ENCODE data around the gene CDKL1. TPM values are rescaled to one million over a fixed set of nuclear protein-coding genes. Genes with fewer than 3 reads are reported as not detected.

The CDKL1 gene
- polyA plus RNA-seq, 1 of the 3 experiments (the other 2 are of a cell fraction): 2.5 TPM

DNA sequence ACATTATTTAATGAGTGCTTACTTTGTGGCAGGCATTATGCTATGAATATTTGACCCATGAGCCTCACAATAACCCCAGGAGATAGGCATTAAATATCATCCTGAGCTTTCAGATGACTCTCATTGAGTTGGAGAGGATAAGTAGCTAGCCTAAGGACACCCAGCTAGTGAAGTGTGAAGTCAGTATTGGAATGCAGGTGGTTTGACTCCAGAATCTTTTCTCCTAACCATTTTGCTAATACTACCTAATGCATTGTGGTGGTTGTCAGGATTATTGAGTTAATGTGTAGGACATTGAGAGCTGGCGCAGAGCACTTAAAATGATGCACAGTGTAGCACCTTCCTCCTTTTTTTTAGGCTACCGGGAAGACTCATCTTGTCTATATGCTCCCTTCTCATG lies 3.8 kb upstream of the CDKL1 start:
- H3K9ac ChIP-seq: no peak overlapping the region
- no peaks in the 10 kb centered on the region for H4K20me1 ChIP-seq (ENCODE audit: insufficient read depth)
- no peaks in the 10 kb centered on the region for H3K9me3 ChIP-seq
- H3K4me1 ChIP-seq (ENCODE audit: control insufficient read depth in 1 of 2, insufficient read depth in 2 of 2, low read depth in 1 of 2, low read length in 1 of 2): peaks cover under 1 to 9% of the 10 kb centered on the region in 2 experiments; a peak in 3 of 4 replicates
- CTCF ChIA-PET: interaction anchor here (1.1 to 1.2 kb wide), 2 partner anchors 58 to 82 kb away, joined by 3 read pairs; no protein-coding TSS in a partner anchor
- no peaks in the 10 kb centered on the region for H3K9me2 ChIP-seq
- peaks cover 33% of the 10 kb centered on the region for H3F3A ChIP-seq (replicated peaks; ENCODE audit: insufficient read depth)
- H3K4me3 ChIP-seq (ENCODE audit: low read depth in 2 of 2, low read length in 1 of 2): no peak overlapping the region
- no peaks in the 10 kb centered on the region for H3K79me2 ChIP-seq (ENCODE audit: insufficient read depth)
- no peak overlapping the region for H3K4me2 ChIP-seq
- no peak overlapping the region for H3K27ac ChIP-seq (ENCODE audit: low read depth in 2 of 2, low read length in 1 of 2)
- H3K27me3 ChIP-seq (ENCODE audit: insufficient read depth): no peaks in the 10 kb centered on the region
- 93% methylated on average over 2 of the region's 2 CpGs for WGBS (ENCODE audit: low lambda C conversion rate)
- H2AFZ ChIP-seq (ENCODE audit: low read depth): no peak overlapping the region
- no peaks in the 10 kb centered on the region for H3K36me3 ChIP-seq (replicated peaks in 1 of 2; ENCODE audit: control insufficient read depth in 1 of 2, insufficient read depth in 2 of 2, low read length in 1 of 2)
- POLR2A ChIA-PET: no interaction called here
- no peak for DNase-seq
- no peak for TF ChIP-seq POLR2AphosphoS5 (IDR thresholded peaks at IDR 0.05; ENCODE audit: low read depth, low read length)
- TF ChIP-seq EZH2phosphoT487 (IDR thresholded peaks at IDR 0.05; ENCODE audit: borderline replicate concordance, low read depth): no peak
- no peak for TF ChIP-seq RFX5 (IDR thresholded peaks at IDR 0.05; ENCODE audit: low read length)
- TF ChIP-seq, protein P1, sequence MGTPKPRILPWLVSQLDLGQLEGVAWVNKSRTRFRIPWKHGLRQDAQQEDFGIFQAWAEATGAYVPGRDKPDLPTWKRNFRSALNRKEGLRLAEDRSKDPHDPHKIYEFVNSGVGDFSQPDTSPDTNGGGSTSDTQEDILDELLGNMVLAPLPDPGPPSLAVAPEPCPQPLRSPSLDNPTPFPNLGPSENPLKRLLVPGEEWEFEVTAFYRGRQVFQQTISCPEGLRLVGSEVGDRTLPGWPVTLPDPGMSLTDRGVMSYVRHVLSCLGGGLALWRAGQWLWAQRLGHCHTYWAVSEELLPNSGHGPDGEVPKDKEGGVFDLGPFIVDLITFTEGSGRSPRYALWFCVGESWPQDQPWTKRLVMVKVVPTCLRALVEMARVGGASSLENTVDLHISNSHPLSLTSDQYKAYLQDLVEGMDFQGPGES (IDR thresholded peaks at IDR 0.05; ENCODE audit: low read depth, low read length): no peak
- TF ChIP-seq FOXJ3 (CRISPR knock-in tag; IDR thresholded peaks at IDR 0.05): no peak
- TF ChIP-seq SIN3A (IDR thresholded peaks at IDR 0.05; ENCODE audit: borderline replicate concordance, low read depth, low read length): no peak
- TF ChIP-seq TEAD4 (IDR thresholded peaks at IDR 0.05; ENCODE audit: borderline replicate concordance, insufficient read depth): no peak
- TF ChIP-seq, protein P2, sequence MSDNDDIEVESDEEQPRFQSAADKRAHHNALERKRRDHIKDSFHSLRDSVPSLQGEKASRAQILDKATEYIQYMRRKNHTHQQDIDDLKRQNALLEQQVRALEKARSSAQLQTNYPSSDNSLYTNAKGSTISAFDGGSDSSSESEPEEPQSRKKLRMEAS (IDR thresholded peaks at IDR 0.05; ENCODE audit: low read depth): no peak
- no peak for TF ChIP-seq RCOR1 (IDR thresholded peaks at IDR 0.05; ENCODE audit: low read length)
- no peak for TF ChIP-seq RXRA (IDR thresholded peaks at IDR 0.05; ENCODE audit: borderline replicate concordance, low read depth)
- no peak for TF ChIP-seq GATA2 (CRISPR knock-in tag; IDR thresholded peaks at IDR 0.05)

DNA sequence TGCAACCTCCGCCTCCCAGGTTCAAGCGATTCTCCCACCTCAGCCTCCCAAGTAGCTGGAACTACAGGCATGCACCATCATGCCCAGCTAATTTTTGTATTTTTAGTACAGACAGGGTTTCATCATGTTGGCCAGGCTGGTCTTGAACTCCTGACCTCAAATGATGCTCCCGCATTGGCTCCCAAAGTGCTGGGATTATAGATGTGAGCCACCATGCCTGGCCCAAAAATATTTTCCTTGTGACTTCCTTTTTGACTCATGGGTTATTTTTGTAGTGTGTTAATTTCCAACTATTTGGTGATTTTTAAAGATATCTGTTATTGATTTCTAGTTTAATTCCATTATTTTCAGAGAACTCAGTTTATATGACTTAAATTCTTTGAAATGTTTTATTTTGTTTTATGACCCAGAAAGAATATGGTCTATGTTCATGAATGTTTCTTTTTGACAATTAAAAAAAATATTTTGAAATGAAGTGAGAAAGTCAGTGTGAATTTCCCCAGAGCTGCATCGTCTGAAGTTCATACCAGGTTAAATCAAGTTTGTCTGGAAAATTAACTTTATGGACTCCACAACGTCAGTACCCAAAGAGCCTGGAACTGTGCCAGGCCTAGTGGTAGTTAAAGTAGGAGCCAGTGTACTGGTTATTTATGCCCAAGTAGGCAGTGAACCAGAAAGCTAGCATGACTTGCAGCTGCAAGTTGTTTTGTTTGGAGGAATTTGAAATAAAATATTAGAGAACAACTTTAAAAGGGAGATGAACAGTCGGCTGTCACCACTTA lies 2.8 kb upstream of the CDKL1 start:
- H3K4me3 ChIP-seq (ENCODE audit: low read depth in 2 of 2, low read length in 1 of 2): no peak overlapping the region
- DNase-seq: no peak
- peaks cover 33% of the 10 kb centered on the region for H3F3A ChIP-seq (replicated peaks; ENCODE audit: insufficient read depth)
- H3K27ac ChIP-seq (ENCODE audit: low read depth in 2 of 2, low read length in 1 of 2): peak overlapping the region in 1 of 2 experiments; percentile 19; a peak in 1 of 4 replicates
- POLR2A ChIA-PET: no interaction called here
- no peaks in the 10 kb centered on the region for H3K79me2 ChIP-seq (ENCODE audit: insufficient read depth)
- no peaks in the 10 kb centered on the region for H3K9me3 ChIP-seq
- H3K9me2 ChIP-seq: no peaks in the 10 kb centered on the region
- H3K9ac ChIP-seq: no peak overlapping the region
- no peaks in the 10 kb centered on the region for H3K27me3 ChIP-seq (ENCODE audit: insufficient read depth)
- H4K20me1 ChIP-seq (ENCODE audit: insufficient read depth): no peaks in the 10 kb centered on the region
- no peaks in the 10 kb centered on the region for H3K36me3 ChIP-seq (replicated peaks in 1 of 2; ENCODE audit: control insufficient read depth in 1 of 2, insufficient read depth in 2 of 2, low read length in 1 of 2)
- H3K4me2 ChIP-seq: no peak overlapping the region
- H3K4me1 ChIP-seq (ENCODE audit: control insufficient read depth in 1 of 2, insufficient read depth in 2 of 2, low read depth in 1 of 2, low read length in 1 of 2): peaks cover 2 to 9% of the 10 kb centered on the region in 2 experiments; a peak in 3 of 4 replicates
- no peak overlapping the region for H2AFZ ChIP-seq (ENCODE audit: low read depth)
- WGBS (ENCODE audit: low lambda C conversion rate): 78% methylated on average over 6 of the region's 6 CpGs
- CTCF ChIA-PET: interaction anchor here (1.0 to 1.2 kb wide), 3 partner anchors 57 to 144 kb away, joined by 3 read pairs; no protein-coding TSS in a partner anchor
- TF ChIP-seq JUND (IDR thresholded peaks at IDR 0.05): no peak
- TF ChIP-seq RAD21 (IDR thresholded peaks at IDR 0.05; ENCODE audit: low read length): no peak
- no peak for TF ChIP-seq TAF1 (IDR thresholded peaks at IDR 0.05; ENCODE audit: borderline replicate concordance, low read depth, low read length)
- TF ChIP-seq MEF2A (IDR thresholded peaks at IDR 0.05; ENCODE audit: borderline replicate concordance, low read depth): no peak
- TF ChIP-seq, protein P2 (IDR thresholded peaks at IDR 0.05; ENCODE audit: low read depth): no peak
- TF ChIP-seq, protein P3, sequence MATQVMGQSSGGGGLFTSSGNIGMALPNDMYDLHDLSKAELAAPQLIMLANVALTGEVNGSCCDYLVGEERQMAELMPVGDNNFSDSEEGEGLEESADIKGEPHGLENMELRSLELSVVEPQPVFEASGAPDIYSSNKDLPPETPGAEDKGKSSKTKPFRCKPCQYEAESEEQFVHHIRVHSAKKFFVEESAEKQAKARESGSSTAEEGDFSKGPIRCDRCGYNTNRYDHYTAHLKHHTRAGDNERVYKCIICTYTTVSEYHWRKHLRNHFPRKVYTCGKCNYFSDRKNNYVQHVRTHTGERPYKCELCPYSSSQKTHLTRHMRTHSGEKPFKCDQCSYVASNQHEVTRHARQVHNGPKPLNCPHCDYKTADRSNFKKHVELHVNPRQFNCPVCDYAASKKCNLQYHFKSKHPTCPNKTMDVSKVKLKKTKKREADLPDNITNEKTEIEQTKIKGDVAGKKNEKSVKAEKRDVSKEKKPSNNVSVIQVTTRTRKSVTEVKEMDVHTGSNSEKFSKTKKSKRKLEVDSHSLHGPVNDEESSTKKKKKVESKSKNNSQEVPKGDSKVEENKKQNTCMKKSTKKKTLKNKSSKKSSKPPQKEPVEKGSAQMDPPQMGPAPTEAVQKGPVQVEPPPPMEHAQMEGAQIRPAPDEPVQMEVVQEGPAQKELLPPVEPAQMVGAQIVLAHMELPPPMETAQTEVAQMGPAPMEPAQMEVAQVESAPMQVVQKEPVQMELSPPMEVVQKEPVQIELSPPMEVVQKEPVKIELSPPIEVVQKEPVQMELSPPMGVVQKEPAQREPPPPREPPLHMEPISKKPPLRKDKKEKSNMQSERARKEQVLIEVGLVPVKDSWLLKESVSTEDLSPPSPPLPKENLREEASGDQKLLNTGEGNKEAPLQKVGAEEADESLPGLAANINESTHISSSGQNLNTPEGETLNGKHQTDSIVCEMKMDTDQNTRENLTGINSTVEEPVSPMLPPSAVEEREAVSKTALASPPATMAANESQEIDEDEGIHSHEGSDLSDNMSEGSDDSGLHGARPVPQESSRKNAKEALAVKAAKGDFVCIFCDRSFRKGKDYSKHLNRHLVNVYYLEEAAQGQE (IDR thresholded peaks at IDR 0.05; ENCODE audit: low read depth, low read length): no peak
- TF ChIP-seq TEAD4 (IDR thresholded peaks at IDR 0.05; ENCODE audit: borderline replicate concordance, insufficient read depth): no peak
- TF ChIP-seq, protein P4, sequence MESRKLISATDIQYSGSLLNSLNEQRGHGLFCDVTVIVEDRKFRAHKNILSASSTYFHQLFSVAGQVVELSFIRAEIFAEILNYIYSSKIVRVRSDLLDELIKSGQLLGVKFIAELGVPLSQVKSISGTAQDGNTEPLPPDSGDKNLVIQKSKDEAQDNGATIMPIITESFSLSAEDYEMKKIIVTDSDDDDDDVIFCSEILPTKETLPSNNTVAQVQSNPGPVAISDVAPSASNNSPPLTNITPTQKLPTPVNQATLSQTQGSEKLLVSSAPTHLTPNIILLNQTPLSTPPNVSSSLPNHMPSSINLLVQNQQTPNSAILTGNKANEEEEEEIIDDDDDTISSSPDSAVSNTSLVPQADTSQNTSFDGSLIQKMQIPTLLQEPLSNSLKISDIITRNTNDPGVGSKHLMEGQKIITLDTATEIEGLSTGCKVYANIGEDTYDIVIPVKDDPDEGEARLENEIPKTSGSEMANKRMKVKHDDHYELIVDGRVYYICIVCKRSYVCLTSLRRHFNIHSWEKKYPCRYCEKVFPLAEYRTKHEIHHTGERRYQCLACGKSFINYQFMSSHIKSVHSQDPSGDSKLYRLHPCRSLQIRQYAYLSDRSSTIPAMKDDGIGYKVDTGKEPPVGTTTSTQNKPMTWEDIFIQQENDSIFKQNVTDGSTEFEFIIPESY (IDR thresholded peaks at IDR 0.05; ENCODE audit: borderline replicate concordance, low read depth): no peak
- no peak for TF ChIP-seq RCOR1 (IDR thresholded peaks at IDR 0.05; ENCODE audit: low read length)
- TF ChIP-seq MXI1 (IDR thresholded peaks at IDR 0.05; ENCODE audit: low read depth, low read length): no peak
